ENCODE measurements around the gene PLCB3. TPM values are rescaled to one million over a fixed set of nuclear protein-coding genes. Genes with fewer than 3 reads are reported as not detected.

PLCB3 gene
- total RNA-seq, 4 donors from 2014 or later, result 196 to 453 (median 359) TPM

GRCh38 chr11:64249563-64250414 is 1.5 kb upstream of the PLCB3 start:
- H3K27me3 ChIP-seq, result no peaks in the 10 kb centered on the region
- H3K4me1 ChIP-seq, result peaks cover 0 to 69% (median 23%) of the 10 kb centered on the region in 4 donors
- no peaks in the 10 kb centered on the region for H3K9me3 ChIP-seq
- DNase-seq, result no peak
- peaks cover 0 to 9% (median 0%) of the 10 kb centered on the region in 3 donors for H3K36me3 ChIP-seq
- peak overlapping the region in 1 of 4 donors; percentile 4 for H3K27ac ChIP-seq
- no peak overlapping the region for H3K4me3 ChIP-seq
- TF ChIP-seq, protein P1, sequence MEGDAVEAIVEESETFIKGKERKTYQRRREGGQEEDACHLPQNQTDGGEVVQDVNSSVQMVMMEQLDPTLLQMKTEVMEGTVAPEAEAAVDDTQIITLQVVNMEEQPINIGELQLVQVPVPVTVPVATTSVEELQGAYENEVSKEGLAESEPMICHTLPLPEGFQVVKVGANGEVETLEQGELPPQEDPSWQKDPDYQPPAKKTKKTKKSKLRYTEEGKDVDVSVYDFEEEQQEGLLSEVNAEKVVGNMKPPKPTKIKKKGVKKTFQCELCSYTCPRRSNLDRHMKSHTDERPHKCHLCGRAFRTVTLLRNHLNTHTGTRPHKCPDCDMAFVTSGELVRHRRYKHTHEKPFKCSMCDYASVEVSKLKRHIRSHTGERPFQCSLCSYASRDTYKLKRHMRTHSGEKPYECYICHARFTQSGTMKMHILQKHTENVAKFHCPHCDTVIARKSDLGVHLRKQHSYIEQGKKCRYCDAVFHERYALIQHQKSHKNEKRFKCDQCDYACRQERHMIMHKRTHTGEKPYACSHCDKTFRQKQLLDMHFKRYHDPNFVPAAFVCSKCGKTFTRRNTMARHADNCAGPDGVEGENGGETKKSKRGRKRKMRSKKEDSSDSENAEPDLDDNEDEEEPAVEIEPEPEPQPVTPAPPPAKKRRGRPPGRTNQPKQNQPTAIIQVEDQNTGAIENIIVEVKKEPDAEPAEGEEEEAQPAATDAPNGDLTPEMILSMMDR (IDR thresholded peaks at IDR 0.05), result no peak
- no peak for TF ChIP-seq POLR2A (IDR thresholded peaks at IDR 0.05)

GRCh38 chr11:64250415-64251015 is 815 bp upstream of the PLCB3 start:
- no peak for DNase-seq
- no peaks in the 10 kb centered on the region for H3K27me3 ChIP-seq
- TF ChIP-seq POLR2A (IDR thresholded peaks at IDR 0.05), result no peak
- peak overlapping the region; percentile 75 to 99 (median 85) for H3K4me3 ChIP-seq
- peaks cover 0 to 69% (median 18%) of the 10 kb centered on the region in 4 donors for H3K4me1 ChIP-seq
- H3K27ac ChIP-seq, result peak overlapping the region in 3 of 4 donors; percentile 77 to 99 (median 95)
- H3K9me3 ChIP-seq, result no peaks in the 10 kb centered on the region
- peaks cover 0 to 16% (median 0%) of the 10 kb centered on the region in 3 donors for H3K36me3 ChIP-seq

GRCh38 chr11:64251753-64252002 is 348 bp downstream of the PLCB3 start:
- Histone ChIP-seq H3K27me3 (no peaks in the 10 kb centered on the region), H3K36me3 (peaks cover 0 to 27% (median 0%) of the 10 kb centered on the region in 3 donors), H3K27ac (peak overlapping the region; percentile 77 to 99 (median 95)), H3K4me3 (peak overlapping the region; percentile 75 to 99 (median 85)), H3K4me1 (peaks cover 0 to 77% (median 16%) of the 10 kb centered on the region in 4 donors), H3K9me3 (no peaks in the 10 kb centered on the region)
- TF ChIP-seq, protein P1 (IDR thresholded peaks at IDR 0.05), result no peak
- peak; percentile 16 to 37 for TF ChIP-seq POLR2A (IDR thresholded peaks at IDR 0.05)
- no peak for DNase-seq

- no peaks in the 10 kb centered on the region for H3K9me3 ChIP-seq
- peaks cover 0 to 33% (median 0%) of the 10 kb centered on the region in 3 donors for H3K36me3 ChIP-seq
- peak; percentile 65 to 67 for TF ChIP-seq POLR2A (IDR thresholded peaks at IDR 0.05)
- TF ChIP-seq, protein P1 (IDR thresholded peaks at IDR 0.05), result peak in 5 of 6 experiments; percentile 29 to 50 (median 36)
- peaks cover 0 to 77% (median 16%) of the 10 kb centered on the region in 4 donors for H3K4me1 ChIP-seq
- H3K27ac ChIP-seq, result peak overlapping the region; percentile 77 to 99 (median 95)
- H3K27me3 ChIP-seq, result no peaks in the 10 kb centered on the region
- peak overlapping the region; percentile 75 to 99 (median 85) for H3K4me3 ChIP-seq
- DNase-seq, result peak in 2 of 3 donors; percentile 86 to 89
Observed at GRCh38 chr11:64252003-64252872, 908 bp downstream of the PLCB3 start.

- Histone ChIP-seq H3K27me3 (no peaks in the 10 kb centered on the region), H3K27ac (peak overlapping the region; percentile 25 to 99 (median 95)), H3K9me3 (no peaks in the 10 kb centered on the region), H3K4me1 (peaks cover 0 to 71% (median 13%) of the 10 kb centered on the region in 4 donors), H3K36me3 (peaks cover 0 to 41% (median 0%) of the 10 kb centered on the region in 3 donors), H3K4me3 (peak overlapping the region in 3 of 4 donors; percentile 75 to 99 (median 78))
- no peak for DNase-seq
- TF ChIP-seq POLR2A (IDR thresholded peaks at IDR 0.05), result no peak
- TF ChIP-seq, protein P1 (IDR thresholded peaks at IDR 0.05), result no peak
Observed at GRCh38 chr11:64253043-64253442, 1.7 kb downstream of the PLCB3 start.

Data from Peyer's patch (tissue), 4 donors.